Natural killer cell (primary cell): ENCODE results near the gene TBC1D24. TPM values are rescaled to one million over a fixed set of nuclear protein-coding genes. Genes with fewer than 3 reads are reported as not detected.
"Not testable (repeated sequence)": the region's sequence is repeated elsewhere in the genome, so short reads cannot be mapped to it uniquely, and the experiment has no call there.

Experiments
- ATAC-seq, 3 donors: fragments of 150-1000 bp in 2 of 3; fragments of 200-7000 bp in 1 of 3; cut with Tn5 transposase; 1 replicate in 1 of 3; 2 replicates in 2 of 3; pipeline ENCODE4 v1.10.0; 2021; ENCODE audit warnings: mild to moderate bottlenecking in 2 of 3, moderate library complexity in 2 of 3
- DNase-seq, 2 donors: peaks; one replicate each; pipeline versions ENCODE4 v3.0.0 to v3.0.0-alpha.2; 2013 to 2021; ENCODE audit warnings: mixed read lengths in 1 of 2
- H3K27ac ChIP-seq: one replicate; pipeline ENCODE4 v1.5.1; 2013; ENCODE audit warnings: mild to moderate bottlenecking, low read length
- H3K27me3 ChIP-seq: one replicate; pipeline ENCODE4 v1.6.1; 2013; ENCODE audit warnings: low read length; ENCODE audit not compliant: control insufficient read depth, insufficient read depth
- H3K36me3 ChIP-seq: one replicate; pipeline ENCODE4 v1.6.1; 2013; ENCODE audit warnings: low read length; ENCODE audit not compliant: control insufficient read depth, insufficient read depth
- H3K4me1 ChIP-seq: one replicate; pipeline ENCODE4 v1.6.1; 2013; ENCODE audit warnings: low read length; ENCODE audit not compliant: control insufficient read depth, insufficient read depth
- H3K4me3 ChIP-seq: one replicate; pipeline ENCODE4 v1.5.1; 2013; ENCODE audit warnings: low read length
- H3K9me3 ChIP-seq: one replicate; pipeline ENCODE4 v1.6.1; 2013; ENCODE audit warnings: low read length; ENCODE audit not compliant: control insufficient read depth, insufficient read depth
- H3K27ac Mint-ChIP-seq, 2 donors: one replicate each; pipeline ENCODE4 v1.8.0; 2022; ENCODE audit warnings: mild to moderate bottlenecking in 2 of 2, mixed read lengths in 2 of 2, moderate library complexity in 1 of 2
- H3K27me3 Mint-ChIP-seq, 2 donors: one replicate each; pipeline ENCODE4 v1.8.0; 2022; ENCODE audit warnings: low read depth in 2 of 2, mixed read lengths in 2 of 2
- H3K36me3 Mint-ChIP-seq: one replicate; pipeline ENCODE4 v1.8.0; 2022; ENCODE audit warnings: mixed read lengths
- H3K4me1 Mint-ChIP-seq, 2 donors: one replicate each; pipeline ENCODE4 v1.8.0; 2022; ENCODE audit warnings: mixed read lengths in 2 of 2
- H3K4me3 Mint-ChIP-seq: one replicate; pipeline ENCODE4 v1.8.0; 2022; ENCODE audit warnings: mild to moderate bottlenecking, moderate library complexity, mixed read lengths
- H3K9me3 Mint-ChIP-seq, 2 donors: one replicate each; pipeline ENCODE4 v1.8.0; 2022; ENCODE audit warnings: mixed read lengths in 2 of 2
- CTCF ChIP-seq: fragments of 200-600 bp; IDR thresholded peaks from one replicate; pipeline ENCODE4 v1.8.0; 2022; ENCODE audit warnings: antibody characterized with exemption
- WGBS: methylation state at CpG from one replicate; pipeline ENCODE4 v1.1.7; 2013; ENCODE audit warnings: missing lambda C conversion rate; ENCODE audit not compliant: insufficient coverage; 5-methylcytosine and 5-hydroxymethylcytosine counted together
- intact Hi-C: fragments of 100-400 bp; cut with micrococcal nuclease; formaldehyde crosslinking; loops from one replicate; pipeline ENCODE4 v1.14.2; 2022
- total RNA-seq, 4 donors: library from RNA; stranded (reverse); fragments of 120-200 nt in 1 of 4; gene quantifications; one replicate each; pipeline versions ENCODE4 v1.2.3 to v1.2.4, GENCODE V29; 2013 to 2022

The TBC1D24 gene
- total RNA-seq, 3 donors from 2014 or later (not counting 1 experiment from before 2014, with no cell fraction given), result 7.2 to 13.0 (median 10.9) TPM

DNA sequence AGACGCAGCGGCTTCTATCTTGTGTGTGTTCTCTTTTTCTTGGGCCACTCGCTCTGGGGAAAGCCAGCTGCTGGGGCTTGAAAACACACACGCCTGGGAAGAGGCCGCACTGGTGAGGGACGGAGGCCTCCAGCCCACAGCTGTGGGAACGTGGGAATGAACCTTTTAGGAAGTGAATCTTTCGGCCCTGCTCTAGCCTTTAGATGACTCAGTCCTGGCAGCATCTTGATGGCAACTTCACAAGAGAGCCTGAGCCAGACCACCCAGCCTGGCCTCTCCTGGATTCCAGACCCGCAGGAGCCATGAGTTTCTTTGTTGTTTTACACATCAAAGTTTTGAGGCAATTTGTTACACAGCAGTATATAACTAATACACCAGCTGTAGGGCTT is 60.7 kb downstream of the TBC1D24 start:
- Histone ChIP-seq H3K4me3 (no peak overlapping the region), H3K27ac (no peak overlapping the region), H3K4me1 (peaks cover 65% of the 10 kb centered on the region), H3K9me3 (no peaks in the 10 kb centered on the region), H3K36me3 (no peaks in the 10 kb centered on the region), H3K27me3 (no peaks in the 10 kb centered on the region)
- 81% methylated on average over 9 of the region's 9 CpGs for WGBS
- H3K36me3 Mint-ChIP-seq, result no peaks in the 10 kb centered on the region
- peak overlapping the region in 1 of 2 donors; percentile 89 for H3K27ac Mint-ChIP-seq
- H3K9me3 Mint-ChIP-seq, result no peaks in the 10 kb centered on the region
- ATAC-seq (no peak), DNase-seq (peak in 1 of 2 donors; percentile 18)
- no peak for TF ChIP-seq CTCF
- H3K4me1 Mint-ChIP-seq, result peaks cover 42 to 49% of the 10 kb centered on the region in 2 donors
- intact Hi-C loops, result no loop called here
- H3K27me3 Mint-ChIP-seq, result no peaks in the 10 kb centered on the region
- H3K4me3 Mint-ChIP-seq, result no peak overlapping the region

DNA sequence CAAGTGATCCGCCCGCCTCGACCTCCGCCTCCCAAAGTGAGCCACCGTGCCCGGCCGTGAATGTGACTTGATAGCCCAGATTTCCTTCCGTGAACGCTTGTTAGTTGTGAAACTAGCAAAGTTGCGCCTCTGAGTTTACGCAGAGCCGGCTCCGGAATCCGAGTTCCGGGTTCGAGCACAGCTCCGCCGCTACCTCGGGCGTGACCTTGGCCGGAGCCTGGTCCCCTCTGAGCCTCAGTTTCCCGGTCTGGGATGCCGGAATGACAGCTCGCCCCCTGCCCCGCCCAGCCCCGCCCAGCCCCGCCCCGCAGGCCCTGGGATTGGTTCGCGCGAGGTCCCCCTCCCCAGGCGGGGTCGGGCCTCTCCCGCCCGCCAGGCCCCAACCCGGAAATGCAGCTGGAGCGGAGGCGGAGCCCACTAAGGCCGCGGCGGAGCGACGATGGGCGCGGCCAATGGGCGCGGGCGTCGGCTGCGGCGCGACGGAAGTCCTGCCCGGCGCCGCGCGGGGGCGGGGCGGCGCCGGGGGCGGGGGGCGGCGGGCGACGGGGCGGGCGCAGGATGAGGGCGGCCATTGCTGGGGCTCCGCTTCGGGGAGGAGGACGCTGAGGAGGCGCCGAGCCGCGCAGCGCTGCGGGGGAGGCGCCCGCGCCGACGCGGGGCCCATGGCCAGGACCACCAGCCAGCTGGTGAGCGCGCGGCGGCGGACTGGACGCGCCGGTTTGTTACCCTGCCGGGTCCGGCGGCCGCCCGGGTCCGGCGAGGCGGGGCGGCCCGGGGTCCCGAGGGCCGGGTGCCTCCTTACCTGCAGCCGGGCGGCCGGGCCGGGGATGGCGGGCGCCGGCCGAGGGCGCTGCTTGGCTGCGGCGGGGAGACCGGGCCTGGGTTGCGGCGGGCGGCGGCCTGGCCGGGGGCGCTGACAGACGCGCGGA is 62.8 kb downstream of the TBC1D24 start, which contains the start of gene PDPK1:
TSS of gene PDPK1 (plus strand) at position 571 of the 929 bp plus-strand sequence. CDS start at position 663, 92 bp downstream.
- H3K36me3 Mint-ChIP-seq, result no peaks in the 10 kb centered on the region
- peaks cover 36 to 40% of the 10 kb centered on the region in 2 donors for H3K4me1 Mint-ChIP-seq
- Histone ChIP-seq H3K9me3 (no peaks in the 10 kb centered on the region), H3K27me3 (no peaks in the 10 kb centered on the region), H3K27ac (peak within 1 kb of the TSS; percentile 77), H3K36me3 (no peaks in the 10 kb centered on the region), H3K4me1 (peaks cover 58% of the 10 kb centered on the region), H3K4me3 (peak within 1 kb of the TSS; percentile 63)
- under 1% methylated on average over 117 of the region's 126 CpGs for WGBS
- intact Hi-C loops, result no loop called here
- H3K27ac Mint-ChIP-seq, result peak within 1 kb of the TSS; percentile 85 to 89
- H3K9me3 Mint-ChIP-seq, result no peaks in the 10 kb centered on the region
- H3K4me3 Mint-ChIP-seq, result peak within 1 kb of the TSS; percentile 86
- ATAC-seq, result peak; percentile 84 to 96 (median 87)
- no peaks in the 10 kb centered on the region for H3K27me3 Mint-ChIP-seq
- peak; percentile 92 to 97 for DNase-seq
- TF ChIP-seq CTCF, result no peak

GRCh38 chr16:2539192-2539844 is 64.4 kb downstream of the TBC1D24 start:
- H3K36me3 ChIP-seq, H3K9me3 ChIP-seq, H3K27me3 Mint-ChIP-seq, ATAC-seq, H3K27ac ChIP-seq, H3K27me3 ChIP-seq, H3K9me3 Mint-ChIP-seq, H3K36me3 Mint-ChIP-seq, intact Hi-C loops, H3K4me3 ChIP-seq: not testable (repeated sequence)
- WGBS, result 86% methylated on average over 24 of the region's 24 CpGs
- DNase-seq, result peak in 1 of 2 donors; percentile 9
- peaks cover 48% of the 10 kb centered on the region for H3K4me1 ChIP-seq
- Mint-ChIP-seq H3K27ac (peak overlapping the region; percentile 37 to 48), H3K4me3 (peak overlapping the region; percentile 89), H3K4me1 (peaks cover 33 to 37% of the 10 kb centered on the region in 2 donors)

- peak in 1 of 2 donors; percentile 50 for DNase-seq
Measured at GRCh38 chr16:2539845-2540458, 65.0 kb downstream of the TBC1D24 start.

GRCh38 chr16:2540912-2541311 is 66.0 kb downstream of the TBC1D24 start:
- H3K9me3 Mint-ChIP-seq, H3K27me3 ChIP-seq, H3K27me3 Mint-ChIP-seq, ATAC-seq, DNase-seq, H3K9me3 ChIP-seq, H3K36me3 Mint-ChIP-seq, H3K4me3 ChIP-seq, intact Hi-C loops, H3K36me3 ChIP-seq: not testable (repeated sequence)
- peak overlapping the region; percentile 42 for H3K4me3 Mint-ChIP-seq
- peaks cover 46% of the 10 kb centered on the region for H3K4me1 ChIP-seq
- H3K27ac Mint-ChIP-seq, result peak overlapping the region; percentile 76
- H3K4me1 Mint-ChIP-seq, result peaks cover 37 to 39% of the 10 kb centered on the region in 2 donors
- 57% methylated on average over 1 of the region's 4 CpGs for WGBS
- peak overlapping the region; percentile 37 for H3K27ac ChIP-seq

More at GRCh38 chr16:2539845-2540458, 65.0 kb downstream of the TBC1D24 start:
- Mint-ChIP-seq H3K27ac (peak overlapping the region in 1 of 2 donors; percentile 37), H3K4me3 (peak overlapping the region; percentile 89), H3K4me1 (peaks cover 33 to 37% of the 10 kb centered on the region in 2 donors)
- H3K36me3 Mint-ChIP-seq, H3K36me3 ChIP-seq, H3K27me3 ChIP-seq, H3K9me3 Mint-ChIP-seq, intact Hi-C loops, H3K4me3 ChIP-seq, H3K27me3 Mint-ChIP-seq, ATAC-seq, H3K9me3 ChIP-seq: not testable (repeated sequence)
- H3K27ac ChIP-seq, result peak overlapping the region; percentile 37
- peaks cover 48% of the 10 kb centered on the region for H3K4me1 ChIP-seq
- WGBS, result 51% methylated on average over 13 of the region's 14 CpGs

GRCh38 chr16:2541409-2541808 is 66.5 kb downstream of the TBC1D24 start:
- WGBS, result 45% methylated on average over 5 of the region's 6 CpGs
- H3K36me3 Mint-ChIP-seq, intact Hi-C loops, ATAC-seq, H3K9me3 ChIP-seq, H3K36me3 ChIP-seq, H3K27ac ChIP-seq, H3K4me3 Mint-ChIP-seq, H3K9me3 Mint-ChIP-seq, H3K4me3 ChIP-seq, H3K27me3 Mint-ChIP-seq, DNase-seq, H3K27me3 ChIP-seq: not testable (repeated sequence)
- H3K27ac Mint-ChIP-seq, result peak overlapping the region; percentile 76
- H3K4me1 Mint-ChIP-seq, result peaks cover 35 to 39% of the 10 kb centered on the region in 2 donors
- H3K4me1 ChIP-seq, result peaks cover 41% of the 10 kb centered on the region
